ENCODE measurements around the gene EXOC4.

DNA sequence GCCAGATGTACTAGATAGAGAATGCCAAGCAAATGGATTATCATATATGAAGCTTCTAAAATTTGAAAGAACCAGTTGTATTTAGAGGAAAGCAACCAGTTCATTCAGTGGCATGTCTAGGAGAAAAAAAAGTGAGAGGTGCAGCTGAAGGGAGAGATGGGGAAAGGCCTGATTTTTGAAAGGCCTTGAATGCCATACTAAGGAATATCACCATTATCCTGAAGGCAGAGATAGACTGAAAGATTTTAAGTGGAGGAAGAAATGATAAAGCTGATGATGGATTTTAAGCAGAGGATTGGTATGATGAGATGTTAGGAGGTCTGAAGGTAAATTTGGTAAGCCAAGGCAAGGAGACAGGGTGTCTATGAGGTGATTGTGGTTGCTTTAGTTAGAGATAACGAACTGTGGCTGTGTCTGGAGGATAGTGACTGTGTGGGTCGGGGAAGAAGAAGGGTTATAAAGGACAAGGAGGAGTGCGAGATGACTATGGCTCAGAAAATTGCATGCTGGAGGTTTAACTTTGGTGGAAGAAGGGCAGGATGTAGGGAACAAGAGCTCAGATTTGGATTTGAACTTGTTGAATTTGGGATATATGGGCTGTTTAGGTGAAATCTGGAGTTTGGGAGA, 330.8 kb downstream of the EXOC4 start:
- TF ChIP-seq TAF1 (IDR thresholded peaks at IDR 0.05; ENCODE audit: low read depth, low read length), result no peak
- TF ChIP-seq EP300 (IDR thresholded peaks at IDR 0.05; ENCODE audit: borderline replicate concordance in 1 of 2, low read depth in 2 of 2, low read length in 2 of 2), result no peak
- TF ChIP-seq RFX5 (IDR thresholded peaks at IDR 0.05; ENCODE audit: borderline replicate concordance, low read depth, low read length), result no peak
- no peak for TF ChIP-seq EZH2 (IDR thresholded peaks at IDR 0.05; ENCODE audit: low read depth, low read length, severe bottlenecking)
- no peak for TF ChIP-seq POLR2AphosphoS5 (IDR thresholded peaks at IDR 0.05; ENCODE audit: low read depth, low read length)
- no peak for TF ChIP-seq EGR1 (IDR thresholded peaks at IDR 0.05; ENCODE audit: borderline replicate concordance, low read depth, low read length)
